HepG2 (cell line): ENCODE measurements around the gene IL1RAPL1.

Experiments
- AGO1 ChIP-seq: fragments of 200-400 bp; formaldehyde crosslinking; IDR thresholded peaks from 2 replicates; pipeline ENCODE4 v1.6.1; 2017; ENCODE audit warnings: mild to moderate bottlenecking, low read depth, low read length, moderate library complexity; ENCODE audit not compliant: poor library complexity, severe bottlenecking
- CTCF ChIP-seq: sonication (generic); formaldehyde crosslinking; IDR thresholded peaks from 2 replicates; pipeline ENCODE4 v1.5.0; 2020; ENCODE audit warnings: mild to moderate bottlenecking, missing genetic modification reagents, moderate library complexity
- EP300 ChIP-seq, 3 experiments: sonication (generic) in 1 of 3; formaldehyde crosslinking in 1 of 3; IDR thresholded peaks; 2 replicates each; pipeline versions ENCODE4 v1.5.1 to v1.6.1; 2011 to 2020; ENCODE audit warnings: low read depth in 2 of 3, low read length in 2 of 3, borderline replicate concordance in 1 of 3, improper control_type of control experiment in 1 of 3, mild to moderate bottlenecking in 1 of 3, missing genetic modification reagents in 1 of 3, moderate library complexity in 1 of 3
- HDAC6 ChIP-seq: fragments of 200-600 bp; sonication (generic); IDR thresholded peaks from 2 replicates; pipeline ENCODE4 v1.7.0; 2017; ENCODE audit warnings: mild to moderate bottlenecking, antibody characterized with exemption, low read length, low read depth
- MYNN ChIP-seq: sonication (generic); formaldehyde crosslinking; IDR thresholded peaks from 2 replicates; pipeline ENCODE4 v1.4.0; 2020; ENCODE audit warnings: mild to moderate bottlenecking, low read depth, missing genetic modification reagents
- NFYB ChIP-seq: sonication (generic); formaldehyde crosslinking; IDR thresholded peaks from 2 replicates; pipeline ENCODE4 v1.4.0; 2020; ENCODE audit warnings: missing genetic modification reagents
- POLR2AphosphoS5 ChIP-seq: IDR thresholded peaks from 2 replicates; pipeline ENCODE4 v1.6.1; 2012; ENCODE audit warnings: low read depth, low read length
- REST ChIP-seq, 2 experiments: IDR thresholded peaks; 2 replicates each; pipeline ENCODE4 v1.6.1; 2011 to 2012; ENCODE audit warnings: low read length in 2 of 2, borderline replicate concordance in 1 of 2, low read depth in 1 of 2, mild to moderate bottlenecking in 1 of 2, moderate library complexity in 1 of 2
- TCF7 ChIP-seq: sonication (generic); IDR thresholded peaks from 2 replicates; pipeline ENCODE4 v1.6.1; 2016; ENCODE audit warnings: antibody characterized with exemption, low read depth
- ZFP91 ChIP-seq: sonication (generic); formaldehyde crosslinking; IDR thresholded peaks from 2 replicates; pipeline ENCODE4 v1.9.0; 2022; ENCODE audit warnings: missing genetic modification reagents, mild to moderate bottlenecking, borderline replicate concordance
- ZHX2 ChIP-seq, 2 experiments: sonication (generic) in 1 of 2; formaldehyde crosslinking in 1 of 2; IDR thresholded peaks; 2 replicates each; pipeline versions ENCODE4 v1.6.1 to v1.9.0; 2014 to 2022; ENCODE audit warnings: antibody characterized with exemption in 1 of 2, borderline replicate concordance in 1 of 2, inconsistent platforms in 1 of 2, low read depth in 1 of 2, missing genetic modification reagents in 1 of 2
- ZNF468 ChIP-seq: sonication (generic); formaldehyde crosslinking; IDR thresholded peaks from 2 replicates; pipeline ENCODE4 v1.8.0; 2022; ENCODE audit warnings: mild to moderate bottlenecking, moderate library complexity, missing genetic modification reagents
- ZSCAN29 ChIP-seq: sonication (generic); formaldehyde crosslinking; conservative IDR thresholded peaks from 2 replicates; pipeline ENCODE4 v1.4.0; 2020; ENCODE audit warnings: mild to moderate bottlenecking, missing genetic modification reagents

- TF ChIP-seq EP300 (IDR thresholded peaks at IDR 0.05; ENCODE audit: low read depth in 2 of 2, low read length in 2 of 2) (no peak), EP300 (CRISPR knock-in tag; IDR thresholded peaks at IDR 0.05; ENCODE audit: borderline replicate concordance) (no peak), TCF7 (no peak), ZFP91 (no peak), POLR2AphosphoS5 (no peak), ZHX2 (IDR thresholded peaks at IDR 0.05; ENCODE audit: low read depth) (no peak), ZHX2 (CRISPR knock-in tag; IDR thresholded peaks at IDR 0.05; ENCODE audit: borderline replicate concordance) (no peak), CTCF (CRISPR knock-in tag) (no peak), AGO1 (no peak), NFYB (CRISPR knock-in tag) (no peak), MYNN (CRISPR knock-in tag) (no peak), HDAC6 (no peak), REST (IDR thresholded peaks at IDR 0.05; ENCODE audit: borderline replicate concordance in 1 of 2, low read depth in 1 of 2, low read length in 2 of 2) (no peak), ZSCAN29 (no peak), ZNF468 (CRISPR knock-in tag) (no peak)
Observed at GRCh38 chrX:29237972-29238371, 650.7 kb downstream of the IL1RAPL1 start.
